ENCODE measurements around the gene CENPQ. TPM values are rescaled to one million over a fixed set of nuclear protein-coding genes. Genes with fewer than 3 reads are reported as not detected.

Gene CENPQ
- total and polyA plus RNA-seq, 2 of the 13 experiments (the other 11 are each of a cell fraction or from before 2014, with no cell fraction given), result 9.1 to 20.1 TPM

DNA sequence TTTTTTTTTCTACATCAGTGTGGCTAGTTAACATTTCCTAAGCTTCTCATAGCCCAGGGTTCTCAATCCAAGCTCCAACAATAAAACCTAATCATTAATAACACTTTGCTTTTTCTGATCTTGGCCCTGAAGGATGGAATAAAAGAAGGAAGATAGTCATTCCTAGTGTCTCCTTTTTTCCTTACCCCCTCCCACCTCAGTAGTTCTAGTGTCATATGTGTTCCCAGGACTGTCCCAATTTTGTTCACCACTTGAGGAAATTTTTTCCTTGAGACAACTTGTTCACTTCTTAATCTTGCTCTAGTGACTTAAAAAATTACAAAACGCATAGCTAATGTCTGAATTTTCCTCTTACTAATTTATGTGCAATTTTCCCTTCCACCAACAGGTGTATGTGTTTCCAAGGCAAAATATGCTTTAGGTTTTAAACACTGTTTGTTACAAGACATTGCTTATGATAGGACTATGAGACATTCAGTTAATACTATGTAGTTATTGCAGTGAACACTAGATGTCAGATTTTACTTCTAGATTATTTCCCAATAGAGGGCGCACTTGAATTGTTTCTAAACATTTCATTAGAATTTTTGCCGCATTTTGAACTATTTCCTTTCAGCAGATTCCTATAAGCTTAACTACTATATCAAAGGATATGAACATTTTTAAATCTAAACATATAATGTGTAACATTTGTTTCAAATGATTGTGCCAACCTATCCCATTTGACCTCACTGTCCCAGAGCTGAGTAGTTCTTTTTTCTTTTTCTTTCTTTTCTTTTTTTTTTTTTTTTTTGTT is 68.8 kb downstream of the CENPQ start (continued):
- TF ChIP-seq SATB2 (CRISPR knock-in tag; IDR thresholded peaks at IDR 0.05) (no peak), THYN1 (CRISPR knock-in tag; IDR thresholded peaks at IDR 0.05; ENCODE audit: borderline replicate concordance, low read depth) (no peak), RFX5 (IDR thresholded peaks at IDR 0.05; ENCODE audit: low read depth, low read length) (no peak), ATM (IDR thresholded peaks at IDR 0.05; ENCODE audit: borderline replicate concordance) (no peak), ZBTB8A (CRISPR knock-in tag; IDR thresholded peaks at IDR 0.05; ENCODE audit: borderline replicate concordance, low read depth) (no peak), HNRNPH1 (optimal IDR thresholded peaks at IDR 0.05; ENCODE audit: low read depth, low read length) (no peak), ZNF317 (CRISPR knock-in tag; IDR thresholded peaks at IDR 0.05) (no peak), ATF7-NPFF (CRISPR knock-in tag; IDR thresholded peaks at IDR 0.05; ENCODE audit: low read depth) (no peak), ZNF775 (CRISPR knock-in tag; IDR thresholded peaks at IDR 0.05; ENCODE audit: borderline replicate concordance) (no peak), BCL6 (CRISPR knock-in tag; IDR thresholded peaks at IDR 0.05) (no peak), RCOR2 (CRISPR knock-in tag; IDR thresholded peaks at IDR 0.05) (0 out of 2 replicates have a peak, but pooled peaks have one; percentile 0), CBX1 (IDR thresholded peaks at IDR 0.05; ENCODE audit: low read depth) (no peak), ZNF101 (CRISPR knock-in tag; IDR thresholded peaks at IDR 0.05; ENCODE audit: borderline replicate concordance, low read depth) (no peak), KDM2A (CRISPR knock-in tag; IDR thresholded peaks at IDR 0.05; ENCODE audit: borderline replicate concordance, low read depth) (no peak)
- TF ChIP-seq, protein P1, sequence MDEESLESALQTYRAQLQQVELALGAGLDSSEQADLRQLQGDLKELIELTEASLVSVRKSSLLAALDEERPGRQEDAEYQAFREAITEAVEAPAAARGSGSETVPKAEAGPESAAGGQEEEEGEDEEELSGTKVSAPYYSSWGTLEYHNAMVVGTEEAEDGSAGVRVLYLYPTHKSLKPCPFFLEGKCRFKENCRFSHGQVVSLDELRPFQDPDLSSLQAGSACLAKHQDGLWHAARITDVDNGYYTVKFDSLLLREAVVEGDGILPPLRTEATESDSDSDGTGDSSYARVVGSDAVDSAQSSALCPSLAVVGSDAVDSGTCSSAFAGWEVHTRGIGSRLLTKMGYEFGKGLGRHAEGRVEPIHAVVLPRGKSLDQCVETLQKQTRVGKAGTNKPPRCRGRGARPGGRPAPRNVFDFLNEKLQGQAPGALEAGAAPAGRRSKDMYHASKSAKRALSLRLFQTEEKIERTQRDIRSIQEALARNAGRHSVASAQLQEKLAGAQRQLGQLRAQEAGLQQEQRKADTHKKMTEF (CRISPR knock-in tag; IDR thresholded peaks at IDR 0.05), result 0 out of 2 replicates have a peak, but pooled peaks have one; percentile 31
- TF ChIP-seq, protein P2, sequence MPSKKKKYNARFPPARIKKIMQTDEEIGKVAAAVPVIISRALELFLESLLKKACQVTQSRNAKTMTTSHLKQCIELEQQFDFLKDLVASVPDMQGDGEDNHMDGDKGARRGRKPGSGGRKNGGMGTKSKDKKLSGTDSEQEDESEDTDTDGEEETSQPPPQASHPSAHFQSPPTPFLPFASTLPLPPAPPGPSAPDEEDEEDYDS (CRISPR knock-in tag; IDR thresholded peaks at IDR 0.05), result no peak
- TF ChIP-seq, protein P3, sequence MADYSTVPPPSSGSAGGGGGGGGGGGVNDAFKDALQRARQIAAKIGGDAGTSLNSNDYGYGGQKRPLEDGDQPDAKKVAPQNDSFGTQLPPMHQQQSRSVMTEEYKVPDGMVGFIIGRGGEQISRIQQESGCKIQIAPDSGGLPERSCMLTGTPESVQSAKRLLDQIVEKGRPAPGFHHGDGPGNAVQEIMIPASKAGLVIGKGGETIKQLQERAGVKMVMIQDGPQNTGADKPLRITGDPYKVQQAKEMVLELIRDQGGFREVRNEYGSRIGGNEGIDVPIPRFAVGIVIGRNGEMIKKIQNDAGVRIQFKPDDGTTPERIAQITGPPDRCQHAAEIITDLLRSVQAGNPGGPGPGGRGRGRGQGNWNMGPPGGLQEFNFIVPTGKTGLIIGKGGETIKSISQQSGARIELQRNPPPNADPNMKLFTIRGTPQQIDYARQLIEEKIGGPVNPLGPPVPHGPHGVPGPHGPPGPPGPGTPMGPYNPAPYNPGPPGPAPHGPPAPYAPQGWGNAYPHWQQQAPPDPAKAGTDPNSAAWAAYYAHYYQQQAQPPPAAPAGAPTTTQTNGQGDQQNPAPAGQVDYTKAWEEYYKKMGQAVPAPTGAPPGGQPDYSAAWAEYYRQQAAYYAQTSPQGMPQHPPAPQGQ (CRISPR knock-in tag; IDR thresholded peaks at IDR 0.05; ENCODE audit: borderline replicate concordance), result no peak
- TF ChIP-seq, protein P4, sequence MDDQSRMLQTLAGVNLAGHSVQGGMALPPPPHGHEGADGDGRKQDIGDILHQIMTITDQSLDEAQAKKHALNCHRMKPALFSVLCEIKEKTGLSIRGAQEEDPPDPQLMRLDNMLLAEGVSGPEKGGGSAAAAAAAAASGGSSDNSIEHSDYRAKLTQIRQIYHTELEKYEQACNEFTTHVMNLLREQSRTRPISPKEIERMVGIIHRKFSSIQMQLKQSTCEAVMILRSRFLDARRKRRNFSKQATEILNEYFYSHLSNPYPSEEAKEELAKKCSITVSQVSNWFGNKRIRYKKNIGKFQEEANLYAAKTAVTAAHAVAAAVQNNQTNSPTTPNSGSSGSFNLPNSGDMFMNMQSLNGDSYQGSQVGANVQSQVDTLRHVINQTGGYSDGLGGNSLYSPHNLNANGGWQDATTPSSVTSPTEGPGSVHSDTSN (CRISPR knock-in tag; IDR thresholded peaks at IDR 0.05; ENCODE audit: borderline replicate concordance), result no peak
